IMR-90 (cell line): ENCODE results near the gene ZSCAN32.

Source experiments
- CEBPB ChIP-seq: IDR thresholded peaks from 2 replicates; pipeline ENCODE4 v1.6.1; 2012; ENCODE audit warnings: low read depth, low read length, improper control_type of control experiment
- CTCF ChIP-seq: conservative IDR thresholded peaks from 2 replicates; pipeline ENCODE4 v1.5.1; 2012; ENCODE audit warnings: mild to moderate bottlenecking, low read depth, low read length, improper control_type of control experiment
- ELK1 ChIP-seq: fragments of 150-350 bp; IDR thresholded peaks from 2 replicates; pipeline ENCODE4 v1.6.1; 2016; ENCODE audit warnings: low read depth, mild to moderate bottlenecking, low read length, moderate library complexity, borderline replicate concordance
- MXI1 ChIP-seq: IDR thresholded peaks from 2 replicates; pipeline ENCODE4 v1.6.1; 2012; ENCODE audit warnings: low read depth, mild to moderate bottlenecking, low read length, moderate library complexity, borderline replicate concordance
- POLR2A ChIP-seq: IDR thresholded peaks from 2 replicates; pipeline ENCODE4 v1.6.1; 2012; ENCODE audit warnings: mild to moderate bottlenecking, low read depth, low read length
- RAD21 ChIP-seq: IDR thresholded peaks from 2 replicates; pipeline ENCODE4 v1.6.1; 2012; ENCODE audit warnings: low read length, improper control_type of control experiment
- RFX5 ChIP-seq: IDR thresholded peaks from 2 replicates; pipeline ENCODE4 v1.8.0; 2012; ENCODE audit warnings: low read depth, mild to moderate bottlenecking, low read length, moderate library complexity
- SMC3 ChIP-seq: fragments of 150-350 bp; IDR thresholded peaks from 2 replicates; pipeline ENCODE4 v1.6.1; 2016; ENCODE audit warnings: low read depth, mild to moderate bottlenecking, antibody characterized with exemption, low read length, moderate library complexity
- USF2 ChIP-seq: fragments of 150-350 bp; IDR thresholded peaks from 2 replicates; pipeline ENCODE4 v1.6.1; 2017; ENCODE audit warnings: mild to moderate bottlenecking, antibody characterized with exemption, low read length, low read depth

- TF ChIP-seq RFX5 (no peak), CTCF (no peak), POLR2A (no peak), USF2 (no peak), MXI1 (no peak), CEBPB (no peak), ELK1 (no peak), SMC3 (no peak), RAD21 (no peak)
These were observed 33.6 kb upstream of the ZSCAN32 start for GRCh38 chr16:3434373-3434772.
